Astrocyte (in vitro differentiated cells and primary cell): ENCODE data around the gene POU2F2.

Experiments used
- EZH2 ChIP-seq: IDR thresholded peaks from 2 replicates; pipeline ENCODE4 v1.6.1; 2012; ENCODE audit warnings: mild to moderate bottlenecking, low read length, inconsistent platforms; ENCODE audit not compliant: insufficient read depth
- TF ChIP-seq, protein P1 (sequence below): IDR thresholded peaks from 2 replicates; pipeline ENCODE4 v1.5.1; 2011; ENCODE audit warnings: low read depth, mild to moderate bottlenecking, inconsistent platforms, low read length, moderate library complexity; ENCODE audit not compliant: insufficient read depth

DNA sequence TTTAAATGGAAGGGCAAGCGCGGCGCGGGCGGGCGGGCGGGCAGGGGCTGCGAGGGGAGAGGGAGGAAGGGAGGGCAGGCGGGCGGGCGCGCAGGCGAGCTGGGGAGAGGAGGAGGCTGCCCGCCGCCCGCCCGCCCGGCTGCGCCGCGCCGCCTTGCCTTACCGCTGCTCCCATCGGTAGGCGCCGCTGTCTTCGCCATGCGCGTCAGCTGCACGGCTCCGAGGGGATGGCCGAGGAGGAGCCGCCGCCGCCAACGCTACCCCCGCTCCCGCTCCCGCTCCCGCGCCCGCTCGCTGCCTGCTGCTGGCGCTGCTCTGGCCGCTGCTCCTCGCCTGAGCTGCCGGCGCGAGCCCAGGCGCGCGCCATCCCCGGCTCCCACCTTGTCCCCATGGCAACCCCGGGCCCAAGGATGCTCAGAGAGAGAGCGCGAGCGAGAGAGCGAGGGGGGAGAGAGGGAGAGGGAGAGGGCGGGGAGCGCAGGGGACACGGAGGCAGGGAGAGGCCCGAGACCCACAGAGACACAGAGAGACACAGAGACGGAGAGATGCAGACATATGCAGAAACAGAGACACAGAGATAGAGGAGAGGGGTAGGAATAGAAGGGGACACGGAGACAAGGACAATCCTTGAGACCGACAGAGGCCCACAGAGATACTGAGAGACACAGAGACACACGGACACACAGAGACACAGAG, 44.9 kb upstream of the POU2F2 start:
- TF ChIP-seq EZH2: peak; percentile 9
- TF ChIP-seq, protein P1, sequence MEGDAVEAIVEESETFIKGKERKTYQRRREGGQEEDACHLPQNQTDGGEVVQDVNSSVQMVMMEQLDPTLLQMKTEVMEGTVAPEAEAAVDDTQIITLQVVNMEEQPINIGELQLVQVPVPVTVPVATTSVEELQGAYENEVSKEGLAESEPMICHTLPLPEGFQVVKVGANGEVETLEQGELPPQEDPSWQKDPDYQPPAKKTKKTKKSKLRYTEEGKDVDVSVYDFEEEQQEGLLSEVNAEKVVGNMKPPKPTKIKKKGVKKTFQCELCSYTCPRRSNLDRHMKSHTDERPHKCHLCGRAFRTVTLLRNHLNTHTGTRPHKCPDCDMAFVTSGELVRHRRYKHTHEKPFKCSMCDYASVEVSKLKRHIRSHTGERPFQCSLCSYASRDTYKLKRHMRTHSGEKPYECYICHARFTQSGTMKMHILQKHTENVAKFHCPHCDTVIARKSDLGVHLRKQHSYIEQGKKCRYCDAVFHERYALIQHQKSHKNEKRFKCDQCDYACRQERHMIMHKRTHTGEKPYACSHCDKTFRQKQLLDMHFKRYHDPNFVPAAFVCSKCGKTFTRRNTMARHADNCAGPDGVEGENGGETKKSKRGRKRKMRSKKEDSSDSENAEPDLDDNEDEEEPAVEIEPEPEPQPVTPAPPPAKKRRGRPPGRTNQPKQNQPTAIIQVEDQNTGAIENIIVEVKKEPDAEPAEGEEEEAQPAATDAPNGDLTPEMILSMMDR: no peak
